Nucleus accumbens (tissue), 56 donors: ENCODE data around the gene GPR173.

ENCODE experiments used
- DNase-seq, 56 donors: peaks; one replicate each; lab custom pipeline; 2025; lab: John Stamatoyannopoulos, UW

GPR173 gene

DNA sequence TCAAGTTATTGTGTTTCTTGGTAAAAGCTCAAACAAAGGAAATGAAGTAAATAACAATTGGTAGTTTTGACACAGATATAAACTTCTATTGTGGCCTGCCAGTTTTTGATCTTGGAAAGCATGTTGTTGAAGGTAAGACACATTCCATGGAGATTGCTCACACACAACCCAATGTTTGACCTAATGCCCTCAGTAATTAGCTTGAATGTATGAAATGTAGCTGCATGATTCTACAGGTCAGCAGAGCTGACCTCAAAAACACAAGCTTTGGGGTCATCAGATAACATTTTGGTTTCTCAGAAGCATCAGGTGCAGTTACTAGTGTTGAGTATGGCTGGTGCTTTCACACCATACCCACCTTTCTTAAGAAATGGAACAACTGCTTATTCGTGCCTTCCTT, 16.5 kb downstream of the GPR173 start:
- no peak for DNase-seq

DNA sequence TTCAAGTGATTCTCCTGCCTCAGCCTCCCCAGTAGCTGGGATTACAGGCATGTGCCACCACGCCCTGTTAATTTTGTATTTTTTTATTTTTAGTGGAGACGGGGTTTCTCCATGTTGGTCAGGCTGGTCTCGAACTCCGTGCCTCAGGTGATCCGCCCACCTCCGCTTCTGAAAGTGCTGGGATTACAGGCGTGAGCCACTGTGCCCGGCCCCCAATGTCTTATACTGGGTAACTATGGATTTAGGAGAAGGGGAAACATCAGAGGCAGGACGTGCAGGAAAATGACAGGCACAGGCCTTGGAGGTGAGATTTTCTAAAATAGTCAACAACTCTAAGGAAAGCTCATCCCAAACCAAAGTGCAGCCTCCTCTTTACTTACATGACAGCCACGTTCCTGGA, 22.5 kb downstream of the GPR173 start:
- DNase-seq: no peak

- peak in 42 of 56 donors; percentile 6 to 62 (median 30) for DNase-seq
These were observed 23.2 kb downstream of the GPR173 start for GRCh38 chrX:53071604-53072417.

GRCh38 chrX:53072418-53073114, 24.0 kb downstream of the GPR173 start:
- DNase-seq: peak in 1 of 56 donors; percentile 8

GRCh38 chrX:53073115-53073586, 24.6 kb downstream of the GPR173 start:
- no peak for DNase-seq

DNA sequence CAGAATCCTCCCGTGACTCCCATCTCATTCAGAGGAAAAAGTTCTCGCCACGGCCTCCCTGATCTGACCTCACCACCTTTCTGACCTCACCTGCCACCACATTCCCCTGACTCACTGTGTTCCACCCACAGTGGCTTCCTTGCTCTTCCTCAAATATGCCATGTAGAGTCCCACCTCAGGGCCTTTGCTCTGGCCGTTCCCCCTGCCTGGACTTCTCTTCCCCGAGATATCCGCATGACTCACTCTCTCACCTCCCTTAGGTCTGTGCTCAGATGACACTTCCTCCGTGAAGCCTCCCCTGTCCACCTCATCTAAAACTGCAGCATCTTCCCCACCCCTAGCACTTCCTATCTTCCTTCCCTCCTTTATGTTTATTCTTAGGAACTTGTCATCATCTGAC, 26.4 kb downstream of the GPR173 start:
- DNase-seq: no peak

- no peak for DNase-seq
These were observed 28.1 kb downstream of the GPR173 start for GRCh38 chrX:53076671-53077070.

GRCh38 chrX:53077207-53078197, 28.9 kb downstream of the GPR173 start:
- DNase-seq: no peak

DNA sequence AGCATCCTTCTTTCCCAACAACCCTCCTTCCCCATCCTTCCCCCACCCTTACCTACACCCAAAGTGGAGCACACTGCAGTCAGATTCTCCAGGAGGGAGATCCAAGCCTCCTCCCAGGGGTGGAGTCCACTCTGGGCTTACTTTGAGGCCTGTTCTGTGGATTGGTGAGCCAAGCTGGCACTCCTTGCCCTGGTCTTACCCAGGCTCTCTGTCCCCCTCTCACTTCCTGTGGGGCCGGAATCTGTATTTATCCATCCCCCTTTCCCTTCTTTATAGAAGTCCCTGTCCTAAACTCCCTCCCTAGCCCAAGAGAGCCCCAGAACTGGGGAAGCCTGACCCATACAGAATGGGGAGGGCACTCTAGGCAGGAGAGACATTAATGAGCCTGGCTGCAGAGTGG, 30.4 kb downstream of the GPR173 start:
- no peak for DNase-seq

DNA sequence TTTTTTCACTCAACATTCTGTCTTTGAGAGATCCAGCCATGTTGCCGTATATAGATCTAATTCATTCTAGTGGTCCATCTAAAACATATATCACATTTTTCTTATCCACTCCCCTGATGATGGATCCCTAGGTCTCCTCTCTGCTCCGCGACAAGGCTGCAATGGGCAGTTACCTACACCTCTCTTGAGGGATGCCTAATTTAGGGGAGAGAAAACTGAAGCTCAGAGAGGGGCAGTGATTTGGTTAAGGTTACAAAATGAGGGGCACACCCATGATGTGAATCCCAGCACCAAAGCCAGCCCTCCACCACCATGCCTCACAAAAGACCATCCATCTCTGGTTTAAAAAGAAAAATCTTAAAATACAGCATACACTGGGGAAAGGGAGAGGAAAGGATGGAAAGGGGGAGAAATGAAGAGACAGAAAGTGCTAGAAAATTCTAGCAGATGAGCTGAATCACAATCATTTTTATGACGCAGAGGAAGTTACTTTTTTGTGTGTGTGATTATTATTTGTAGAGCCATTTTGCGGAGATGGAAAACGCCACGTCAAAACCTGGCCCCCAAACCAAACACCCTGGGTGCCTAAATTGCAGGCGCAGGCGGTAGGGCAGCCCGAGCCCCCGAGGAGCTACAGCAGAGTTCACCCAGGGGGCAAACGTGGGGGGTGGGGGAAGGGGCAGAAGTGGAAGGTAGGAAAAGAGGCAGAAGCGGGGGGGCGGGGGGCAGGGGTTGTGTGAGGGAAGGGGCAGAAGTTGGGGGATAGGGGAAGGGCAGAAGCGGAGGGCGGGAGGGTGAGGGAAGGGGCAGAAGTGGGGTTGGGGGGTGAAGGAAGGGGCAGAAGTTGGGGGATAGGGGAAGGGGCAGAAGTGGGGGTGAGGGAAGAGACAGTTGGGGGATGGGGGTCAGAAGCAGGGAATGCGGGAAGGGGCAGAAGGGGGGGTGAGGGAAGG, 32.3 kb downstream of the GPR173 start:
- DNase-seq: peak in 3 of 56 donors; percentile 3 to 14 (median 10)

DNA sequence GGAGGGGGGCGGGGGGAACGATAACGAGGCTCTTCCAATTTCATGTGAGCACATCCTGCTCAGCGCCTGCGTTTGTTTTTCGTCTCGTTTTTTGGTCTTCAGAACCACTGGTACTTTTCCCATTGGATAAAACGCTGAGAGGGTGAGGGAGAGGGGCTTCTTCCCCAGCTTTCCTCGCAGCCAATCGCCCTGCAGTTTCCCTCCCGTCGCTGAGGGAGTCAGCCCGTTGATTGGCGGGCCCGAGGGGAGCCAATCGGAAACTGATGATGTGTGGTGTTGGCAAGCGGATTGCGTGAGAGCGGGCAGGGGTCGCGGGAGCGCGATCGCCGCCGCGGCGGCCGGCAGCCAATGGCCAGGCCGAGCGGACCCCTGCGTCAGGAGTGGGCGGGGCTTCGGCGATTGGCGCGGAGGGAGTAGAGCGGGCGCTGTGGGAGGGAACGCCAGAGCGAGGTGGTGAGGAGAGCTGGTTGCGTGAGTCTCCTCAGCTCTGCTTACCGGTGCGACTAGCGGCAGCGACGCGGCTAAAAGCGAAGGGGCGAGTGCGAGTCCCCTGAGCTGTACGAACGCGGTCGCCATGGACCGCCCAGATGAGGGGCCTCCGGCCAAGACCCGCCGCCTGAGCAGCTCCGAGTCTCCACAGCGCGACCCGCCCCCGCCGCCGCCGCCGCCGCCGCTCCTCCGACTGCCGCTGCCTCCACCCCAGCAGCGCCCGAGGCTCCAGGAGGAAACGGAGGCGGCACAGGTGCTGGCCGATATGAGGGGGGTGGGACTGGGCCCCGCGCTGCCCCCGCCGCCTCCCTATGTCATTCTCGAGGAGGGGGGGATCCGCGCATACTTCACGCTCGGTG, 33.6 kb downstream of the GPR173 start, which contains the start of gene TSPYL2:
TSPYL2 (plus strand) TSS at position 443 of the 848 bp plus-strand sequence; CDS start at position 575, 132 bp downstream.
- DNase-seq: peak; percentile 45 to 98 (median 92)

- peak in 8 of 56 donors; percentile 19 to 54 (median 48) for DNase-seq
These were observed 34.4 kb downstream of the GPR173 start for GRCh38 chrX:53082773-53083616.

DNA sequence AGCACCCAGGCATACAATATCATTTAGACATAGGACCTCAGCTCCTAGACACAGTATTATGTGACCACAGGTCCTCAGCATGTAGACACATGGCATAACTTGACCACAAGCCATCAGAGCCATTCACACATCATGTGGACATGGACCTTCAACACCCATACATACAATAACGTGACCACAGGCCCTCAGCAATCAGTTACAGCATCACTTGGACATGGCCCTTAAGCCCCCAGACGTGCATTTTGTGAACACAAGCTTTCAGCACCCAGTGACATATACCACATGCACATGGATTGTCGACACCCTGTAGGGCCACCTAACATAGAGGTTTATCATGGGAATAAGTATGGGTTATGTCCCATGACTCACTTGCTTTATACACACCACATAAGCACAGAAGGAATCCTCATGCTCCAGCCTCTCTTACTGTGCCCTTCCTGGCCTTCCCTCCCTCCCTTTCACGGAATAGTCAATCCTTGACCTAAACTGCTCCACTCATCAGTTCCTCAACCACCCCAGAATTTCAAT, 35.5 kb downstream of the GPR173 start:
- no peak for DNase-seq

DNA sequence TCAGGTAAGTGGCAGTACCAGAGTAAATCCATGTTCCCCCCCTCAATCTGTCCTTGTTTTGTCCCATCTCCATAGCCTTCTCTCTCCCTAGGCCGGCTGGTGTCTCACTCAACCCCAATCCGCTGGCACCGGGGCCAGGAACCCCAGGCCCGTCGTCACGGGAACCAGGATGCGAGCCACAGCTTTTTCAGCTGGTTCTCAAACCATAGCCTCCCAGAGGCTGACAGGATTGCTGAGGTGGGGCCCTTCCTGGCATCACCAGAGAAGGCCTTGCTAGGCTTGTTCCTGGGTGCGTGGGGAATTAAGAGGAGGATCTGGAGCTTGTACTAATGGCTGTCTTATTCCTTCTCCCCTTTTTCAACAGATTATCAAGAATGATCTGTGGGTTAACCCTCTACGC, 36.3 kb downstream of the GPR173 start:
- no peak for DNase-seq

DNA sequence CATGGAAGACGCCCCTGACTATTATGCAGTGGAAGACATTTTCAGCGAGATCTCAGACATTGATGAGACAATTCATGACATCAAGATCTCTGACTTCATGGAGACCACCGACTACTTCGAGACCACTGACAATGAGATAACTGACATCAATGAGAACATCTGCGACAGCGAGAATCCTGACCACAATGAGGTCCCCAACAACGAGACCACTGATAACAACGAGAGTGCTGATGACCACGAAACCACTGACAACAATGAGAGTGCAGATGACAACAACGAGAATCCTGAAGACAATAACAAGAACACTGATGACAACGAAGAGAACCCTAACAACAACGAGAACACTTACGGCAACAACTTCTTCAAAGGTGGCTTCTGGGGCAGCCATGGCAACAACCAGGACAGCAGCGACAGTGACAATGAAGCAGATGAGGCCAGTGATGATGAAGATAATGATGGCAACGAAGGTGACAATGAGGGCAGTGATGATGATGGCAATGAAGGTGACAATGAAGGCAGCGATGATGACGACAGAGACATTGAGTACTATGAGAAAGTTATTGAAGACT, 37.2 kb downstream of the GPR173 start:
- no peak for DNase-seq

GRCh38 chrX:53086464-53086863, 37.9 kb downstream of the GPR173 start:
- peak in 17 of 56 donors; percentile 3 to 46 (median 25) for DNase-seq

- peak in 1 of 56 donors; percentile 7 for DNase-seq
These were observed 38.8 kb downstream of the GPR173 start for GRCh38 chrX:53087388-53087831.
